ENCODE data around the gene FAM163B. TPM values are rescaled to one million over a fixed set of nuclear protein-coding genes. Genes with fewer than 3 reads are reported as not detected.

Gene FAM163B
- total and polyA plus RNA-seq, 2 of the 8 experiments (the other 6 are each of a cell fraction or from before 2014, with no cell fraction given), result 0.63 to 1.0 TPM

GRCh38 chr9:133608382-133608781, 807 bp downstream of the FAM163B start:
- H3K4me1 ChIP-seq (replicated peaks in 1 of 4; ENCODE audit: control insufficient read depth in 3 of 4, insufficient read depth in 4 of 4, low read length in 3 of 4), result peaks cover 0 to 7% (median 3%) of the 10 kb centered on the region in 4 experiments; a peak in 5 of 7 replicates
- peaks cover 5 to 23% (median 16%) of the 10 kb centered on the region in 4 experiments for H3K27me3 ChIP-seq (replicated peaks in 1 of 4; ENCODE audit: control insufficient read depth in 3 of 4, extremely low read depth in 1 of 4, insufficient read depth in 3 of 4, low read length in 3 of 4)
- no peaks in the 10 kb centered on the region for H3K36me3 ChIP-seq (ENCODE audit: control insufficient read depth in 2 of 4, insufficient read depth in 4 of 4, low read length in 3 of 4)
- POLR2A ChIA-PET (ENCODE audit: partially characterized antibody), result interaction anchor here (0.7 to 0.9 kb wide), 3 partner anchors 13 to 93 kb away, joined by 3 read pairs; no protein-coding TSS in a partner anchor
- H3K79me2 ChIP-seq (ENCODE audit: control insufficient read depth in 1 of 2, insufficient read depth in 2 of 2, low read length in 2 of 2), result no peaks in the 10 kb centered on the region
- no peak overlapping the region for H3K56ac ChIP-seq (replicated peaks; ENCODE audit: insufficient read length, low read depth, low read length)
- no peaks in the 10 kb centered on the region for H3K9me3 ChIP-seq (ENCODE audit: insufficient read depth in 2 of 2, low read depth in 1 of 2, low read length in 1 of 2)
- H3K4ac ChIP-seq (replicated peaks; ENCODE audit: insufficient read length, low read depth, low read length), result no peak overlapping the region
- no peak overlapping the region for H2BK120ac ChIP-seq (replicated peaks; ENCODE audit: low read depth, low read length)
- no peak overlapping the region for H2BK5ac ChIP-seq (ENCODE audit: low read depth, low read length)
- H2BK20ac ChIP-seq (ENCODE audit: low read length), result no peak overlapping the region
- FAIRE-seq (no peak), DNase-seq (ENCODE audit: low read depth in 1 of 2, low spot score in 2 of 2) (no peak)
- H3K23ac ChIP-seq (ENCODE audit: insufficient read length), result no peak overlapping the region
- H3K23me2 ChIP-seq (ENCODE audit: low read depth, low read length), result peaks cover 4% of the 10 kb centered on the region; the same call in 1 of the 2 replicates
- peak overlapping the region in 1 of 4 experiments; percentile 56; a peak in 2 of 8 replicates for H3K4me3 ChIP-seq (ENCODE audit: extremely low read depth in 1 of 4, insufficient read depth in 2 of 4, low read depth in 3 of 4, low read length in 4 of 4)
- no peak overlapping the region for H3K14ac ChIP-seq (ENCODE audit: insufficient read length)
- no peak overlapping the region for H2BK12ac ChIP-seq (ENCODE audit: low read depth, low read length)
- H3K18ac ChIP-seq (ENCODE audit: extremely low read depth, low read length), result no peak overlapping the region; the same call in 1 of the 2 replicates
- no peak overlapping the region for H3K27ac ChIP-seq (ENCODE audit: low read depth, low read length)
- H2AFZ ChIP-seq (ENCODE audit: low read length), result no peak overlapping the region
- no peaks in the 10 kb centered on the region for H3K79me1 ChIP-seq (ENCODE audit: low read depth, low read length)
- H2AK5ac ChIP-seq (ENCODE audit: low read depth, low read length), result no peak overlapping the region
- TF ChIP-seq EZH2 (IDR thresholded peaks at IDR 0.05; ENCODE audit: low read depth, low read length, severe bottlenecking) (peak; percentile 29), KDM1A (IDR thresholded peaks at IDR 0.05; ENCODE audit: borderline replicate concordance, low read length) (peak; percentile 59; the same call in 1 of the 2 replicates), E2F6 (IDR thresholded peaks at IDR 0.05) (no peak)
- H3K9ac ChIP-seq (replicated peaks in 1 of 4; ENCODE audit: extremely low read depth in 1 of 4, low read depth in 3 of 4, low read length in 3 of 4), result no peak overlapping the region
- WGBS, 2 experiments (ENCODE audit: extremely low coverage in 1 of 2, insufficient coverage in 1 of 2, insufficient read length in 1 of 2, insufficient replicate concordance in 2 of 2, low coverage in 1 of 2, low lambda C conversion rate in 2 of 2, missing lambda C conversion rate in 1 of 2), result 81% methylated on average over 7 of the region's 7 CpGs; no CpG with 5 or more reads in 1 of the 2 experiments
- no peaks in the 10 kb centered on the region for H4K20me1 ChIP-seq (replicated peaks in 1 of 2; ENCODE audit: control insufficient read depth in 1 of 2, insufficient read depth in 2 of 2, low read length in 2 of 2)
- CTCF ChIA-PET (ENCODE audit: partially characterized antibody), result interaction anchor here (0.9 to 1.5 kb wide), 2 partner anchors 30 to 78 kb away, joined by 3 read pairs; no protein-coding TSS in a partner anchor
- no peak overlapping the region for H2BK15ac ChIP-seq (ENCODE audit: low read length)
- no peak overlapping the region for H4K5ac ChIP-seq (ENCODE audit: insufficient read length, low read depth, low read length)
- peak overlapping the region; percentile 53 to 79 for H3K4me2 ChIP-seq (ENCODE audit: insufficient read depth in 1 of 2, low read depth in 2 of 2, low read length in 2 of 2)
- no peak overlapping the region for H4K8ac ChIP-seq (ENCODE audit: extremely low read depth, insufficient read depth, low read length)
- no peak overlapping the region for H4K91ac ChIP-seq (replicated peaks; ENCODE audit: insufficient read length, low read length)

All from H1 (cell line).